ENCODE results near the gene PCDHB8. TPM values are rescaled to one million over a fixed set of nuclear protein-coding genes. Genes with fewer than 3 reads are reported as not detected.

PCDHB8 gene
- total and polyA plus RNA-seq, 2 donors (not counting 3 experiments of a cell fraction or from before 2014, with no cell fraction given): 0.25 to 0.53 TPM

DNA sequence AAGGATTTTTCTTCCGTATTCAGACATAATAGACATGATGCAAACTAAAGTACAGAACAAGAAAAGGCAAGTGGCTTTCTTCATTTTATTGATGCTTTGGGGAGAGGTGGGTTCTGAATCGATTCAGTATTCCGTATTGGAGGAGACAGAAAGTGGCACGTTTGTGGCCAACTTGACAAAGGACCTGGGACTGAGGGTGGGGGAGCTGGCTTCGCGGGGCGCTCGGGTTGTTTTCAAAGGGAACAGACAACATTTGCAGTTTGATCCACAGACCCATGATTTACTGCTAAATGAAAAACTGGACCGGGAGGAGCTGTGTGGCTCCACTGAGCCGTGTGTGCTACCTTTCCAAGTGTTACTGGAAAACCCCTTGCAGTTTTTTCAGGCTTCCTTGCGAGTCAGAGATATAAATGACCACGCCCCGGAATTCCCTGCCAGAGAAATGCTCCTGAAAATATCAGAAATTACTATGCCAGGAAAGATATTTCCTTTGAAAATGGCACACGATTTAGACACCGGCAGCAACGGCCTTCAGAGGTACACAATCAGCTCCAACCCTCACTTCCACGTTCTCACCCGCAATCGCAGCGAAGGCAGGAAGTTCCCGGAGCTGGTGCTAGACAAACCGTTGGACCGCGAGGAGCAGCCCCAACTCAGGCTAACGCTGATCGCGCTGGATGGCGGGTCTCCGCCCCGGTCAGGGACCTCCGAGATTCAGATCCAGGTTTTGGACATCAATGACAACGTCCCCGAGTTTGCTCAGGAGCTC lies 27.2 kb upstream of the PCDHB8 start:
- Histone ChIP-seq H3K4me1 (ENCODE audit: control insufficient read depth, extremely low read depth, insufficient read depth, low read length) (no peaks in the 10 kb centered on the region), H2AFZ (ENCODE audit: low read depth, low read length) (no peak overlapping the region), H3K4me2 (ENCODE audit: insufficient read depth, low read length) (no peak overlapping the region), H3K9ac (replicated peaks; ENCODE audit: extremely low read depth, insufficient read depth, low read length) (no peak overlapping the region), H3K9me3 (replicated peaks; ENCODE audit: control insufficient read depth, insufficient read depth, low read length) (no peaks in the 10 kb centered on the region), H3K27ac (ENCODE audit: insufficient read depth, low read depth, low read length) (no peak overlapping the region), H3K79me2 (ENCODE audit: control insufficient read depth, insufficient read depth, low read length) (no peaks in the 10 kb centered on the region), H3K27me3 (ENCODE audit: control insufficient read depth in 2 of 2, insufficient read depth in 2 of 2, low read length in 2 of 2) (no peaks in the 10 kb centered on the region), H3K36me3 (ENCODE audit: control insufficient read depth in 2 of 2, extremely low read depth in 1 of 2, insufficient read depth in 2 of 2, low read length in 2 of 2) (no peaks in the 10 kb centered on the region), H3K4me3 (replicated peaks in 1 of 3; ENCODE audit: insufficient read depth in 1 of 3, low read depth in 1 of 3, low read length in 3 of 3) (no peak overlapping the region), H3K9me1 (replicated peaks; ENCODE audit: control insufficient read depth, extremely low read depth, insufficient read depth, low read length) (no peaks in the 10 kb centered on the region), H4K20me1 (replicated peaks; ENCODE audit: control insufficient read depth, extremely low read depth, insufficient read depth, low read length) (no peaks in the 10 kb centered on the region)
- DNase-seq (ENCODE audit: low read depth, low spot score) (no peak), FAIRE-seq (no peak)
- BruUV-seq (replicated peaks): no TSS peak
- TF ChIP-seq MYC (IDR thresholded peaks at IDR 0.05; ENCODE audit: low read depth, low read length) (no peak), POLR2AphosphoS5 (IDR thresholded peaks at IDR 0.05; ENCODE audit: insufficient read depth, low read depth, low read length) (no peak), FOS (IDR thresholded peaks at IDR 0.05; ENCODE audit: borderline replicate concordance, insufficient read depth, low read length) (no peak), EZH2 (IDR thresholded peaks at IDR 0.05; ENCODE audit: borderline replicate concordance, low read depth, low read length, severe bottlenecking) (no peak), JUN (IDR thresholded peaks at IDR 0.05; ENCODE audit: borderline replicate concordance, insufficient read depth, insufficient read length, low read depth) (no peak), GATA2 (IDR thresholded peaks at IDR 0.05; ENCODE audit: insufficient read depth, insufficient read length, low read depth, low read length) (no peak), POLR2A (IDR thresholded peaks at IDR 0.05; ENCODE audit: low read depth, low read length) (no peak)
- TF ChIP-seq, protein P1, sequence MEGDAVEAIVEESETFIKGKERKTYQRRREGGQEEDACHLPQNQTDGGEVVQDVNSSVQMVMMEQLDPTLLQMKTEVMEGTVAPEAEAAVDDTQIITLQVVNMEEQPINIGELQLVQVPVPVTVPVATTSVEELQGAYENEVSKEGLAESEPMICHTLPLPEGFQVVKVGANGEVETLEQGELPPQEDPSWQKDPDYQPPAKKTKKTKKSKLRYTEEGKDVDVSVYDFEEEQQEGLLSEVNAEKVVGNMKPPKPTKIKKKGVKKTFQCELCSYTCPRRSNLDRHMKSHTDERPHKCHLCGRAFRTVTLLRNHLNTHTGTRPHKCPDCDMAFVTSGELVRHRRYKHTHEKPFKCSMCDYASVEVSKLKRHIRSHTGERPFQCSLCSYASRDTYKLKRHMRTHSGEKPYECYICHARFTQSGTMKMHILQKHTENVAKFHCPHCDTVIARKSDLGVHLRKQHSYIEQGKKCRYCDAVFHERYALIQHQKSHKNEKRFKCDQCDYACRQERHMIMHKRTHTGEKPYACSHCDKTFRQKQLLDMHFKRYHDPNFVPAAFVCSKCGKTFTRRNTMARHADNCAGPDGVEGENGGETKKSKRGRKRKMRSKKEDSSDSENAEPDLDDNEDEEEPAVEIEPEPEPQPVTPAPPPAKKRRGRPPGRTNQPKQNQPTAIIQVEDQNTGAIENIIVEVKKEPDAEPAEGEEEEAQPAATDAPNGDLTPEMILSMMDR (IDR thresholded peaks at IDR 0.05; ENCODE audit: extremely low read depth in 1 of 2, insufficient read depth in 1 of 2, low read depth in 1 of 2, low read length in 2 of 2): no peak
- TF ChIP-seq, protein P2, sequence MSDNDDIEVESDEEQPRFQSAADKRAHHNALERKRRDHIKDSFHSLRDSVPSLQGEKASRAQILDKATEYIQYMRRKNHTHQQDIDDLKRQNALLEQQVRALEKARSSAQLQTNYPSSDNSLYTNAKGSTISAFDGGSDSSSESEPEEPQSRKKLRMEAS (IDR thresholded peaks at IDR 0.05; ENCODE audit: insufficient read depth, insufficient read length): no peak
- POLR2A ChIA-PET: no interaction called here
- CTCF ChIA-PET: no interaction called here
- intact Hi-C loops (cut with micrococcal nuclease): no loop called here
- dilution Hi-C loops (cut with MboI; ENCODE audit: extremely low pct_ligation_motif_present, low sequenced_read_pairs): no loop called here
